Endothelial cell of umbilical vein (primary cell): ENCODE results near the gene COA3. TPM values are rescaled to one million over a fixed set of nuclear protein-coding genes. Genes with fewer than 3 reads are reported as not detected.

ENCODE experiments used
- BruUV-seq: library from RNA; stranded (reverse); fragments of 400-500 nt; replicated peaks from 2 replicates; lab custom pipeline; 2021; lab: Mats Ljungman, UMichigan
- CTCF ChIA-PET: fragments of 300-600, 350-600 bp; sonication (Branson Sonifier 250); formaldehyde crosslinking; loops from one replicate; lab custom pipeline; 2021; ENCODE audit warnings: antibody characterized with exemption, inconsistent platforms; lab: Charles Lee
- POLR2A ChIA-PET: fragments of 300-600, 350-600 bp; sonication (Branson Sonifier 250); formaldehyde crosslinking; loops from one replicate; lab custom pipeline; 2021; ENCODE audit warnings: antibody characterized with exemption, inconsistent platforms; lab: Charles Lee
- DNase-seq: peaks from one replicate; pipeline ENCODE4 v3.0.0-alpha.2; 2011; ENCODE audit warnings: low read depth, low spot score
- FAIRE-seq: peaks from 2 replicates; lab custom pipeline; 2011; peaks lifted over from hg19 to GRCh38; lab: Jason Lieb, UNC
- H2AFZ ChIP-seq: 2 replicates; pipeline ENCODE4 v1.6.0; 2012; ENCODE audit warnings: low read depth, low read length, control low read depth, inconsistent platforms
- H3K27ac ChIP-seq: 2 replicates; pipeline ENCODE4 v1.5.1; 2011; ENCODE audit warnings: low read depth, mild to moderate bottlenecking, control low read depth, low read length, moderate library complexity; ENCODE audit not compliant: insufficient read depth
- H3K27me3 ChIP-seq, 2 experiments: 2 replicates each; pipeline versions ENCODE4 v1.6.0 to v1.6.1; 2011; ENCODE audit warnings: low read length in 2 of 2, mixed read lengths in 1 of 2; ENCODE audit not compliant: control insufficient read depth in 2 of 2, insufficient read depth in 2 of 2
- H3K36me3 ChIP-seq, 2 experiments: 2 replicates in 1 of 2; 3 replicates in 1 of 2; pipeline ENCODE4 v1.5.1; 2011; ENCODE audit warnings: low read length in 2 of 2, mild to moderate bottlenecking in 1 of 2, moderate library complexity in 1 of 2; ENCODE audit not compliant: control insufficient read depth in 2 of 2, insufficient read depth in 2 of 2; ENCODE audit errors: extremely low read depth in 1 of 2
- H3K4me1 ChIP-seq: 3 replicates; pipeline ENCODE4 v1.5.1; 2011; ENCODE audit warnings: mild to moderate bottlenecking, low read length; ENCODE audit not compliant: control insufficient read depth, insufficient read depth; ENCODE audit errors: extremely low read depth
- H3K4me2 ChIP-seq: 2 replicates; pipeline ENCODE4 v1.6.1; 2011; ENCODE audit warnings: low read length, control low read depth, mixed read lengths; ENCODE audit not compliant: insufficient read depth
- H3K4me3 ChIP-seq, 3 experiments: fragments of 200-600 bp in 1 of 3; sonication (generic), shearing (Covaris generic) in 1 of 3; replicated peaks in 1 of 3; 2 replicates each; pipeline ENCODE4 v1.5.1; 2011 to 2016; ENCODE audit warnings: control low read depth in 3 of 3, low read length in 3 of 3, mild to moderate bottlenecking in 2 of 3, inconsistent platforms in 1 of 3, low read depth in 1 of 3, moderate library complexity in 1 of 3; ENCODE audit not compliant: insufficient read depth in 1 of 3
- H3K79me2 ChIP-seq: 2 replicates; pipeline ENCODE4 v1.6.0; 2012; ENCODE audit warnings: low read length, inconsistent platforms; ENCODE audit not compliant: control insufficient read depth, insufficient read depth
- H3K9ac ChIP-seq: replicated peaks from 2 replicates; pipeline ENCODE3; 2011; ENCODE audit warnings: low read length, control low read depth; ENCODE audit not compliant: insufficient read depth; ENCODE audit errors: extremely low read depth
- H3K9me1 ChIP-seq: replicated peaks from 3 replicates; pipeline ENCODE4 v1.6.0; 2011; ENCODE audit warnings: mild to moderate bottlenecking, low read length; ENCODE audit not compliant: control insufficient read depth, insufficient read depth; ENCODE audit errors: extremely low read depth
- H3K9me3 ChIP-seq: replicated peaks from 2 replicates; pipeline ENCODE4 v1.5.1; 2012; ENCODE audit warnings: low read length, inconsistent platforms; ENCODE audit not compliant: control insufficient read depth, insufficient read depth
- H4K20me1 ChIP-seq: replicated peaks from 2 replicates; pipeline ENCODE3; 2011; ENCODE audit warnings: mild to moderate bottlenecking, low read length; ENCODE audit not compliant: control insufficient read depth, insufficient read depth; ENCODE audit errors: extremely low read depth
- EZH2 ChIP-seq: IDR thresholded peaks from 2 replicates; pipeline ENCODE4 v1.6.1; 2012; ENCODE audit warnings: borderline replicate concordance, low read depth, mild to moderate bottlenecking, moderate library complexity, low read length, inconsistent platforms; ENCODE audit not compliant: severe bottlenecking
- FOS ChIP-seq: IDR thresholded peaks from 2 replicates; pipeline ENCODE4 v1.6.1; 2011; ENCODE audit warnings: mild to moderate bottlenecking, low read length, moderate library complexity, borderline replicate concordance; ENCODE audit not compliant: insufficient read depth
- GATA2 ChIP-seq: IDR thresholded peaks from 2 replicates; pipeline ENCODE4 v1.7.0; 2011; ENCODE audit warnings: low read depth, mild to moderate bottlenecking, moderate library complexity, mixed read lengths, low read length; ENCODE audit not compliant: insufficient read length, insufficient read depth
- JUN ChIP-seq: IDR thresholded peaks from 2 replicates; pipeline ENCODE4 v1.6.1; 2011; ENCODE audit warnings: borderline replicate concordance, low read depth; ENCODE audit not compliant: insufficient read length, insufficient read depth
- MYC ChIP-seq: IDR thresholded peaks from one replicate; pipeline ENCODE4 v1.6.1; 2011; ENCODE audit warnings: mild to moderate bottlenecking, low read depth, low read length
- POLR2A ChIP-seq: IDR thresholded peaks from 2 replicates; pipeline ENCODE4 v1.6.1; 2012; ENCODE audit warnings: low read depth, mild to moderate bottlenecking, control low read depth, low read length
- POLR2AphosphoS5 ChIP-seq: IDR thresholded peaks from 2 replicates; pipeline ENCODE4 v1.6.1; 2012; ENCODE audit warnings: low read depth, mild to moderate bottlenecking, control low read depth, low read length, moderate library complexity; ENCODE audit not compliant: insufficient read depth
- dilution Hi-C: fragments of 300-500 bp; cut with MboI; formaldehyde crosslinking; loops from one replicate; pipeline ENCODE4 v1.15.0; 2019; ENCODE audit warnings: low sequenced_read_pairs; ENCODE audit not compliant: extremely low pct_ligation_motif_present
- intact Hi-C: fragments of 100-400 bp; cut with micrococcal nuclease; formaldehyde crosslinking; loops from one replicate; pipeline ENCODE4 v1.10.0; 2022
- polyA plus RNA-seq, 4 experiments: library from polyadenylated mRNA; depleted of rRNA in 3 of 4; stranded (reverse) in 3 of 4; unstranded in 1 of 4; fragments of >200 nt; gene quantifications; 2 replicates each; pipeline versions ENCODE4 v1.2.1 to v1.2.3, GENCODE V29; 2011 to 2012; ENCODE audit warnings: missing spikeins in 1 of 4
- total RNA-seq: library from RNA; stranded (reverse); gene quantifications from 2 replicates; pipeline ENCODE4 v1.2.3, GENCODE V29; 2021
- TF ChIP-seq, protein P1 (sequence below), 2 donors: IDR thresholded peaks; 1 replicate in 1 of 2; 2 replicates in 1 of 2; pipeline ENCODE4 v1.5.1; 2011; ENCODE audit warnings: low read length in 2 of 2, mild to moderate bottlenecking in 2 of 2, moderate library complexity in 2 of 2, control low read depth in 1 of 2, inconsistent platforms in 1 of 2, low read depth in 1 of 2; ENCODE audit not compliant: insufficient read depth in 1 of 2; ENCODE audit errors: extremely low read depth in 1 of 2
- TF ChIP-seq, protein P2 (sequence below): IDR thresholded peaks from 2 replicates; pipeline ENCODE4 v1.6.1; 2011; ENCODE audit not compliant: insufficient read depth, insufficient read length

COA3 gene
- total and polyA plus RNA-seq, 2 donors (not counting 3 experiments of a cell fraction or from before 2014, with no cell fraction given): 56.6 to 126 TPM

DNA sequence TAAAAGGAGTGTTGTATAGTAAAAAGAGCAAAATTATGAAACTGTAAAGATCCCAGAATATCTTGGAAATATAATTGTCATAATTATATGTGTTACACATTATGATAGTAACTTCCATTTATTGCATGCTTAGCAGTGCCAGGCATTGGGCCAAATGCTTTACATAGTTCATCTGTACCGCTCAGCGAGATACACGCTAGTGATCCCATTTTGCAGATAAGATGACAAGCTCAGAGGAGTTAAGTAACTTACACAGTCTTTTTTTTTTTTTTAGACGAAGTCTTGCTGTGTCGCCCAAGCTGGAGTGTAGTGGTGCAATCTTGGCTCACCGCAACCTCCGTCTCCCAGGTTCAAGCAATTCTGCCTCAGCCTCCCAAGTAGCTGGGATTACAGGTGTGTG is 46.9 kb downstream of the COA3 start:
- H2AFZ ChIP-seq: no peak overlapping the region
- peaks cover 5% of the 10 kb centered on the region for H3K4me1 ChIP-seq
- TF ChIP-seq, protein P1, sequence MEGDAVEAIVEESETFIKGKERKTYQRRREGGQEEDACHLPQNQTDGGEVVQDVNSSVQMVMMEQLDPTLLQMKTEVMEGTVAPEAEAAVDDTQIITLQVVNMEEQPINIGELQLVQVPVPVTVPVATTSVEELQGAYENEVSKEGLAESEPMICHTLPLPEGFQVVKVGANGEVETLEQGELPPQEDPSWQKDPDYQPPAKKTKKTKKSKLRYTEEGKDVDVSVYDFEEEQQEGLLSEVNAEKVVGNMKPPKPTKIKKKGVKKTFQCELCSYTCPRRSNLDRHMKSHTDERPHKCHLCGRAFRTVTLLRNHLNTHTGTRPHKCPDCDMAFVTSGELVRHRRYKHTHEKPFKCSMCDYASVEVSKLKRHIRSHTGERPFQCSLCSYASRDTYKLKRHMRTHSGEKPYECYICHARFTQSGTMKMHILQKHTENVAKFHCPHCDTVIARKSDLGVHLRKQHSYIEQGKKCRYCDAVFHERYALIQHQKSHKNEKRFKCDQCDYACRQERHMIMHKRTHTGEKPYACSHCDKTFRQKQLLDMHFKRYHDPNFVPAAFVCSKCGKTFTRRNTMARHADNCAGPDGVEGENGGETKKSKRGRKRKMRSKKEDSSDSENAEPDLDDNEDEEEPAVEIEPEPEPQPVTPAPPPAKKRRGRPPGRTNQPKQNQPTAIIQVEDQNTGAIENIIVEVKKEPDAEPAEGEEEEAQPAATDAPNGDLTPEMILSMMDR (IDR thresholded peaks at IDR 0.05; ENCODE audit: extremely low read depth in 1 of 2, insufficient read depth in 1 of 2, low read depth in 1 of 2, low read length in 2 of 2): no peak
- TF ChIP-seq POLR2AphosphoS5 (no peak), POLR2A (no peak), JUN (no peak), FOS (no peak), GATA2 (no peak), EZH2 (no peak), MYC (no peak)
- TF ChIP-seq, protein P2, sequence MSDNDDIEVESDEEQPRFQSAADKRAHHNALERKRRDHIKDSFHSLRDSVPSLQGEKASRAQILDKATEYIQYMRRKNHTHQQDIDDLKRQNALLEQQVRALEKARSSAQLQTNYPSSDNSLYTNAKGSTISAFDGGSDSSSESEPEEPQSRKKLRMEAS: no peak
- intact Hi-C loops (no loop called here), dilution Hi-C loops (no loop called here)
- H3K27me3 ChIP-seq: no peaks in the 10 kb centered on the region
- POLR2A ChIA-PET: no interaction called here
- no peak overlapping the region for H3K9ac ChIP-seq
- FAIRE-seq: no peak
- H4K20me1 ChIP-seq: no peaks in the 10 kb centered on the region
- H3K27ac ChIP-seq: no peak overlapping the region
- no peak overlapping the region for H3K4me2 ChIP-seq
- CTCF ChIA-PET: interaction anchor here (0.6 to 1.7 kb wide), 2 partner anchors 73 to 91 kb away, joined by 3 to 5 read pairs; partner anchors contain the start of gene BECN1
- H3K36me3 ChIP-seq: no peaks in the 10 kb centered on the region
- no peak for DNase-seq
- H3K79me2 ChIP-seq: no peaks in the 10 kb centered on the region
- H3K9me3 ChIP-seq: no peaks in the 10 kb centered on the region
- H3K4me3 ChIP-seq: no peak overlapping the region
- no peaks in the 10 kb centered on the region for H3K9me1 ChIP-seq
- no TSS peak for BruUV-seq
